Mesothelial cell of epicardium (in vitro differentiated cells): ENCODE measurements around the gene PTPN14. TPM values are rescaled to one million over a fixed set of nuclear protein-coding genes. Genes with fewer than 3 reads are reported as not detected.

Experiments
- DNase-seq, 2 experiments: peaks; one replicate each; pipeline ENCODE4 v3.0.0; 2021; ENCODE audit warnings: low spot score in 2 of 2; ENCODE audit not compliant: unreplicated experiment in 2 of 2
- H3K27ac Mint-ChIP-seq: 2 replicates; pipeline ENCODE4 v1.8.0; 2021; ENCODE audit warnings: mixed read lengths
- H3K27me3 Mint-ChIP-seq: 2 replicates; pipeline ENCODE4 v1.8.0; 2021; ENCODE audit warnings: low read depth, mixed read lengths
- H3K36me3 Mint-ChIP-seq: 2 replicates; pipeline ENCODE4 v1.8.0; 2021; ENCODE audit warnings: mixed read lengths
- H3K4me1 Mint-ChIP-seq: 2 replicates; pipeline ENCODE4 v1.8.0; 2021; ENCODE audit warnings: mixed read lengths
- H3K4me3 Mint-ChIP-seq: 2 replicates; pipeline ENCODE4 v1.8.0; 2021; ENCODE audit warnings: mild to moderate bottlenecking, moderate library complexity, mixed read lengths
- H3K9me3 Mint-ChIP-seq: 2 replicates; pipeline ENCODE4 v1.8.0; 2021; ENCODE audit warnings: mixed read lengths
- total RNA-seq: library from RNA; stranded (reverse); gene quantifications from 3 replicates; pipeline ENCODE4 v1.2.1, GENCODE V29; 2021
- TF ChIP-seq, protein P1 (sequence below): fragments of 200-600 bp; sonication (generic); IDR thresholded peaks from one replicate; pipeline ENCODE4 v1.5.0; 2021; ENCODE audit warnings: antibody characterized with exemption; ENCODE audit not compliant: unreplicated experiment

PTPN14 gene
- total RNA-seq, 1 donor from 2014 or later: 75.8 TPM

- TF ChIP-seq, protein P1, sequence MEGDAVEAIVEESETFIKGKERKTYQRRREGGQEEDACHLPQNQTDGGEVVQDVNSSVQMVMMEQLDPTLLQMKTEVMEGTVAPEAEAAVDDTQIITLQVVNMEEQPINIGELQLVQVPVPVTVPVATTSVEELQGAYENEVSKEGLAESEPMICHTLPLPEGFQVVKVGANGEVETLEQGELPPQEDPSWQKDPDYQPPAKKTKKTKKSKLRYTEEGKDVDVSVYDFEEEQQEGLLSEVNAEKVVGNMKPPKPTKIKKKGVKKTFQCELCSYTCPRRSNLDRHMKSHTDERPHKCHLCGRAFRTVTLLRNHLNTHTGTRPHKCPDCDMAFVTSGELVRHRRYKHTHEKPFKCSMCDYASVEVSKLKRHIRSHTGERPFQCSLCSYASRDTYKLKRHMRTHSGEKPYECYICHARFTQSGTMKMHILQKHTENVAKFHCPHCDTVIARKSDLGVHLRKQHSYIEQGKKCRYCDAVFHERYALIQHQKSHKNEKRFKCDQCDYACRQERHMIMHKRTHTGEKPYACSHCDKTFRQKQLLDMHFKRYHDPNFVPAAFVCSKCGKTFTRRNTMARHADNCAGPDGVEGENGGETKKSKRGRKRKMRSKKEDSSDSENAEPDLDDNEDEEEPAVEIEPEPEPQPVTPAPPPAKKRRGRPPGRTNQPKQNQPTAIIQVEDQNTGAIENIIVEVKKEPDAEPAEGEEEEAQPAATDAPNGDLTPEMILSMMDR: no peak
- no peaks in the 10 kb centered on the region for H3K27me3 Mint-ChIP-seq
- peaks cover 61% of the 10 kb centered on the region for H3K4me1 Mint-ChIP-seq
- H3K36me3 Mint-ChIP-seq: no peaks in the 10 kb centered on the region
- no peaks in the 10 kb centered on the region for H3K9me3 Mint-ChIP-seq
- H3K4me3 Mint-ChIP-seq: peak overlapping the region; percentile 30
- H3K27ac Mint-ChIP-seq: peak overlapping the region; percentile 17
- DNase-seq: no peak
Measured at GRCh38 chr1:214547747-214548146, 3.7 kb downstream of the PTPN14 start.

DNA sequence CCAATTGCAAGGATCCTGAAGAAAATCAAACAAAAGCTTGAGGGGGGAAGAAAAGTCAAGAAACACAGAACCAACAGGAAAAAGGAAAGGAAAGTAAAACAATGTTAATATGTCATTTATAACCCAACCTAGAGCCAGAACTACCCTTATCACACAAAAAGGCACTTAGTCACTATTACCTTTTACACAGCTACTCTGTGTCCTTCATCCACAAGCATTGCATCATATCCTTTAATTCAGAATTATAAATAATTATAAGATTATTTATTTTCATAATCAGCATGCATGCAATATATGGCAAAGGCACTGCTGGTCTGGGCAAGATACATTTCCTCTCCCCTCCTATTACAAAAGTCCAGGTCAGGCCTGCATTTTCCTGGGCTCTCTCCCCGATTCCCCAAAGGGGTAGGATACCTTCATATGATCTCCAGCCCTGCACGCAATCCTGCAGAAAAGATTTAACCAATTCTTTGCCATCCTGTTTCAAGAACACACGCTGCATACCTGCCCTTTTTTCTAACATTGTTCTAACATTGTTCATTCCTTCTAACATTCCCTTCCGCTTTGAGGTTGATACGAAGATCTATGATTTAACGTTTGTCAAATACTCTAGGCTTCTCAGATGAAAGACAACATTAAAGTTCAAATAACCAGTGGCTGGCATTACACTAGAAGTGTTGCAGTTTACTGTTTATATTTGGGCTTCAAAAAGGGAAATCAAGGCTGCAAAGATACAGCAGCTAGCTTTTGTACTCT lies 4.3 kb downstream of the PTPN14 start:
- Mint-ChIP-seq H3K27ac (peak overlapping the region; percentile 40), H3K4me1 (peaks cover 62% of the 10 kb centered on the region), H3K9me3 (no peaks in the 10 kb centered on the region), H3K36me3 (no peaks in the 10 kb centered on the region), H3K4me3 (peak overlapping the region; percentile 33), H3K27me3 (no peaks in the 10 kb centered on the region)
- DNase-seq: no peak
- TF ChIP-seq, protein P1: no peak

- Mint-ChIP-seq H3K36me3 (no peaks in the 10 kb centered on the region), H3K27me3 (no peaks in the 10 kb centered on the region), H3K9me3 (no peaks in the 10 kb centered on the region), H3K4me1 (peaks cover 66% of the 10 kb centered on the region), H3K27ac (no peak overlapping the region), H3K4me3 (no peak overlapping the region)
- DNase-seq: no peak
- TF ChIP-seq, protein P1: no peak
Measured at GRCh38 chr1:214546084-214546483, 5.3 kb downstream of the PTPN14 start.

DNA sequence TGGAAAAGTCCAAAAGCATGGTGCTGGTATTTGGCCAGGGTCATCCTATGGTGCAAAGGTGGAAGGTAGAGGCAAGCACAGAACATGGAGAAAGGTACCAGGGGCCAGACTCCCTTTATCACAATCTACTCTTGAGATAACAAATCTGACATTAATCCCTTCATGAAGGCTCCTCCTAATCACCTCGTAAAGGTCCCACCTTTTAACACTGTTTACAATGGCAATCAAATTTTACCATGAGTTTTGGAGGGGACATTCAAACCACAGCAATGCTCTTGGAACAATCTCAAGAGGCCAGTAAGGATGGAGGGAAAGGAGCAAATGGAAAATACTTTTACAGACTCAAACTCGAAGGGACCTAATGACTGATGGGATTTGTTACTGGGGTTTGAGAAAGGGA lies 6.1 kb downstream of the PTPN14 start:
- no peak for DNase-seq
- Mint-ChIP-seq H3K27me3 (no peaks in the 10 kb centered on the region), H3K4me1 (peaks cover 69% of the 10 kb centered on the region), H3K4me3 (no peak overlapping the region), H3K27ac (no peak overlapping the region), H3K9me3 (no peaks in the 10 kb centered on the region), H3K36me3 (no peaks in the 10 kb centered on the region)
- TF ChIP-seq, protein P1: no peak

- Mint-ChIP-seq H3K36me3 (no peaks in the 10 kb centered on the region), H3K27me3 (no peaks in the 10 kb centered on the region), H3K4me3 (no peak overlapping the region), H3K4me1 (peaks cover 68% of the 10 kb centered on the region), H3K9me3 (no peaks in the 10 kb centered on the region), H3K27ac (peak overlapping the region; percentile 6)
- no peak for DNase-seq
- TF ChIP-seq, protein P1: no peak
Measured at GRCh38 chr1:214544791-214545190, 6.6 kb downstream of the PTPN14 start.
